B cell (primary cell): ENCODE measurements around the gene SAA1. TPM values are rescaled to one million over a fixed set of nuclear protein-coding genes. Genes with fewer than 3 reads are reported as not detected.

ENCODE experiments used
- ATAC-seq: fragments of 200-7000 bp; cut with Tn5 transposase; one replicate; pipeline ENCODE4 v1.10.0; 2021; ENCODE audit warnings: low read depth, mild to moderate bottlenecking, moderate number of reproducible peaks, moderate library complexity
- CTCF ChIA-PET: fragments of 350-600 bp; sonication (Branson Sonifier 250); formaldehyde crosslinking; loops from one replicate; lab custom pipeline; 2021; ENCODE audit warnings: antibody characterized with exemption, inconsistent platforms; lab: Charles Lee
- POLR2A ChIA-PET: fragments of 350-600 bp; sonication (Branson Sonifier 250); formaldehyde crosslinking; loops from one replicate; lab custom pipeline; 2021; ENCODE audit warnings: antibody characterized with exemption; lab: Charles Lee
- DNase-seq: peaks from one replicate; pipeline ENCODE4 v3.0.0; 2013
- H2AFZ ChIP-seq: 2 replicates; pipeline ENCODE4 v1.6.1; 2012; ENCODE audit warnings: mild to moderate bottlenecking, low read depth, low read length; ENCODE audit not compliant: insufficient read depth, poor library complexity, severe bottlenecking
- H3K27ac ChIP-seq, 2 donors: 1 replicate in 1 of 2; 2 replicates in 1 of 2; pipeline ENCODE4 v1.5.1; 2012 to 2013; ENCODE audit warnings: low read length in 2 of 2, mild to moderate bottlenecking in 2 of 2, moderate library complexity in 1 of 2
- H3K27me3 ChIP-seq, 4 experiments: fragments of 200-600 bp in 1 of 4; sonication (generic) in 1 of 4; replicated peaks in 1 of 4; 1 replicate in 2 of 4; 2 replicates in 2 of 4; pipeline versions ENCODE4 v1.6.1 to v1.7.0; 2013 to 2016; ENCODE audit warnings: low read length in 3 of 4, mild to moderate bottlenecking in 2 of 4, mixed read lengths in 1 of 4, moderate library complexity in 1 of 4; ENCODE audit not compliant: insufficient read depth in 4 of 4, control insufficient read depth in 3 of 4; ENCODE audit errors: control extremely low read depth in 1 of 4
- H3K36me3 ChIP-seq, 2 experiments: replicated peaks in 1 of 2; 1 replicate in 1 of 2; 2 replicates in 1 of 2; pipeline versions ENCODE4 v1.6.1 to v1.7.1; 2013; ENCODE audit warnings: low read length in 1 of 2; ENCODE audit not compliant: insufficient read depth in 2 of 2, control insufficient read depth in 1 of 2; ENCODE audit errors: control extremely low read depth in 1 of 2, extremely low read depth in 1 of 2
- H3K4me1 ChIP-seq, 2 donors: fragments of 200-600 bp in 1 of 2; sonication (generic) in 1 of 2; 1 replicate in 1 of 2; 2 replicates in 1 of 2; pipeline versions ENCODE4 v1.5.1 to v1.6.1; 2013 to 2017; ENCODE audit warnings: low read length in 2 of 2; ENCODE audit not compliant: control insufficient read depth in 2 of 2, insufficient read depth in 2 of 2
- H3K4me2 ChIP-seq: replicated peaks from 2 replicates; pipeline ENCODE3; 2012; ENCODE audit warnings: mild to moderate bottlenecking, low read depth, low read length; ENCODE audit not compliant: poor library complexity, severe bottlenecking
- H3K4me3 ChIP-seq, 5 experiments: fragments of 200-600 bp in 1 of 5; sonication (generic) in 1 of 5; 1 replicate in 3 of 5; 2 replicates in 2 of 5; pipeline versions ENCODE4 v1.5.1 to v1.7.0; 2011 to 2016; ENCODE audit warnings: low read length in 4 of 5, mild to moderate bottlenecking in 4 of 5, low read depth in 2 of 5, control low read depth in 1 of 5, moderate library complexity in 1 of 5; ENCODE audit not compliant: insufficient read depth in 1 of 5; ENCODE audit errors: control extremely low read depth in 1 of 5, extremely low read depth in 1 of 5
- H3K79me2 ChIP-seq: fragments of 200-600 bp; sonication (generic); one replicate; pipeline ENCODE4 v1.6.0; 2016; ENCODE audit warnings: low read length; ENCODE audit not compliant: control insufficient read depth, insufficient read depth
- H3K9ac ChIP-seq: fragments of 200-600 bp; sonication (generic); 2 replicates; pipeline ENCODE4 v1.6.1; 2017; ENCODE audit warnings: mild to moderate bottlenecking, low read length, moderate library complexity
- H3K9me3 ChIP-seq, 3 donors: one replicate each; pipeline versions ENCODE4 v1.6.1 to v1.7.1; 2013; ENCODE audit warnings: low read length in 2 of 3; ENCODE audit not compliant: control insufficient read depth in 2 of 3, insufficient read depth in 1 of 3; ENCODE audit errors: control extremely low read depth in 1 of 3
- H4K20me1 ChIP-seq: 2 replicates; pipeline ENCODE4 v1.6.0; 2012; ENCODE audit warnings: mild to moderate bottlenecking, low read length; ENCODE audit not compliant: insufficient read depth, control insufficient read depth, poor library complexity, severe bottlenecking
- H3K27ac Mint-ChIP-seq: one replicate; pipeline ENCODE4 v1.8.0; 2021; ENCODE audit warnings: mixed read lengths
- H3K27me3 Mint-ChIP-seq: one replicate; pipeline ENCODE4 v1.8.0; 2021; ENCODE audit warnings: mixed read lengths
- H3K4me1 Mint-ChIP-seq: one replicate; pipeline ENCODE4 v1.8.0; 2021; ENCODE audit warnings: mixed read lengths
- H3K4me3 Mint-ChIP-seq: one replicate; pipeline ENCODE4 v1.8.0; 2021; ENCODE audit warnings: mixed read lengths
- H3K9me3 Mint-ChIP-seq: one replicate; pipeline ENCODE4 v1.8.0; 2022; ENCODE audit warnings: mixed read lengths; ENCODE audit not compliant: insufficient read depth
- CTCF ChIP-seq: fragments of 200-600 bp; IDR thresholded peaks from one replicate; pipeline ENCODE4 v1.8.0; 2022; ENCODE audit warnings: antibody characterized with exemption, mild to moderate bottlenecking
- EZH2 ChIP-seq: IDR thresholded peaks from 2 replicates; pipeline ENCODE4 v1.6.1; 2012; ENCODE audit warnings: borderline replicate concordance, low read depth, mild to moderate bottlenecking, moderate library complexity, low read length; ENCODE audit not compliant: insufficient read depth, poor library complexity, severe bottlenecking
- WGBS: methylation state at CpG from one replicate; pipeline ENCODE4 v1.1.5; 2013; ENCODE audit warnings: missing lambda C conversion rate; ENCODE audit not compliant: insufficient coverage; 5-methylcytosine and 5-hydroxymethylcytosine counted together
- intact Hi-C: fragments of 100-400 bp; cut with micrococcal nuclease; formaldehyde crosslinking; loops from one replicate; pipeline ENCODE4 v1.10.0; 2022
- polyA plus RNA-seq: library from polyadenylated mRNA; depleted of rRNA; stranded (reverse); fragments of >200 nt; gene quantifications from 2 replicates; pipeline ENCODE4 v1.2.3, GENCODE V29; 2012
- total RNA-seq, 2 donors: library from RNA; stranded (reverse); fragments of 120-200 nt in 1 of 2; gene quantifications; 1 replicate in 1 of 2; 2 replicates in 1 of 2; pipeline versions ENCODE4 v1.2.3 to v1.2.4, GENCODE V29; 2013 to 2022

SAA1 gene
- total and polyA plus RNA-seq, 2 donors (not counting 1 experiment from before 2014, with no cell fraction given): not detected

GRCh38 chr11:18285841-18286240, 19.8 kb downstream of the SAA1 start:
- intact Hi-C loops: no loop called here
- no peak overlapping the region for H3K4me3 ChIP-seq
- peaks cover 25 to 26% of the 10 kb centered on the region in 2 donors for H3K4me1 ChIP-seq
- H3K4me2 ChIP-seq: no peak overlapping the region
- TF ChIP-seq EZH2: no peak
- TF ChIP-seq CTCF: no peak
- peaks cover 4% of the 10 kb centered on the region for H3K79me2 ChIP-seq
- no peaks in the 10 kb centered on the region for H3K27me3 ChIP-seq
- ChIA-PET POLR2A (no interaction called here), CTCF (interaction anchor here (0.6 to 2.0 kb wide), 2 partner anchors 42 to 181 kb away, joined by 3 to 8 read pairs; no protein-coding TSS in a partner anchor)
- H2AFZ ChIP-seq: no peak overlapping the region
- WGBS: 100% methylated on average over 1 of the region's 1 CpG
- no peaks in the 10 kb centered on the region for H3K27me3 Mint-ChIP-seq
- H3K36me3 ChIP-seq: peaks cover 1 to 73% of the 10 kb centered on the region in 2 experiments
- no peaks in the 10 kb centered on the region for H4K20me1 ChIP-seq
- no peak overlapping the region for H3K9ac ChIP-seq
- no peak overlapping the region for H3K27ac Mint-ChIP-seq
- no peak overlapping the region for H3K4me3 Mint-ChIP-seq
- no peak for DNase-seq
- H3K9me3 ChIP-seq: no peaks in the 10 kb centered on the region
- H3K27ac ChIP-seq: no peak overlapping the region
- ATAC-seq: no peak
- H3K9me3 Mint-ChIP-seq: no peaks in the 10 kb centered on the region
- H3K4me1 Mint-ChIP-seq: peaks cover 20% of the 10 kb centered on the region

- Mint-ChIP-seq H3K27me3 (no peaks in the 10 kb centered on the region), H3K9me3 (no peaks in the 10 kb centered on the region), H3K4me3 (no peak overlapping the region), H3K4me1 (peaks cover 2% of the 10 kb centered on the region), H3K27ac (no peak overlapping the region)
- no peak overlapping the region for H2AFZ ChIP-seq
- H3K36me3 ChIP-seq: peaks cover 3 to 88% of the 10 kb centered on the region in 2 experiments
- H3K4me2 ChIP-seq: no peak overlapping the region
- no peaks in the 10 kb centered on the region for H4K20me1 ChIP-seq
- DNase-seq: no peak
- H3K27ac ChIP-seq: no peak overlapping the region
- no peak overlapping the region for H3K4me3 ChIP-seq
- no peak overlapping the region for H3K9ac ChIP-seq
- ChIA-PET POLR2A (no interaction called here), CTCF (no interaction called here)
- no peaks in the 10 kb centered on the region for H3K4me1 ChIP-seq
- no peaks in the 10 kb centered on the region for H3K27me3 ChIP-seq
- no peaks in the 10 kb centered on the region for H3K79me2 ChIP-seq
- intact Hi-C loops: no loop called here
- no peaks in the 10 kb centered on the region for H3K9me3 ChIP-seq
- no peak for ATAC-seq
- no CpG with 5 or more reads among the region's 4 CpGs for WGBS
- TF ChIP-seq CTCF (no peak), EZH2 (no peak)
These were observed 22.8 kb downstream of the SAA1 start for GRCh38 chr11:18288911-18289310.
